IPS DF 4.7 (cell line): ENCODE measurements around the gene SLCO2A1.

Experiments
- DNase-seq: peaks from one replicate; pipeline ENCODE4 v3.0.0-alpha.2; 2013; ENCODE audit warnings: low spot score; ENCODE audit errors: extremely low read depth

Gene SLCO2A1

GRCh38 chr3:133983576-133984560 lies 45.9 kb downstream of the SLCO2A1 start:
- no peak for DNase-seq

GRCh38 chr3:133983126-133983525 lies 46.6 kb downstream of the SLCO2A1 start:
- no peak for DNase-seq

GRCh38 chr3:133980550-133980949 lies 49.2 kb downstream of the SLCO2A1 start:
- no peak for DNase-seq

- no peak for DNase-seq
These were observed 49.7 kb downstream of the SLCO2A1 start for GRCh38 chr3:133980035-133980434.

- no peak for DNase-seq
These were observed 50.2 kb downstream of the SLCO2A1 start for GRCh38 chr3:133979553-133979952.

- no peak for DNase-seq
These were observed 52.2 kb downstream of the SLCO2A1 start for GRCh38 chr3:133977568-133977967.

- no peak for DNase-seq
These were observed 56.3 kb downstream of the SLCO2A1 start for GRCh38 chr3:133973249-133973980.

- DNase-seq, result no peak
These were observed 57.6 kb downstream of the SLCO2A1 start for GRCh38 chr3:133972156-133972555.

GRCh38 chr3:133970916-133971315 lies 58.8 kb downstream of the SLCO2A1 start:
- DNase-seq, result no peak

- no peak for DNase-seq
These were observed 59.4 kb downstream of the SLCO2A1 start for GRCh38 chr3:133970339-133970738.

GRCh38 chr3:133967992-133968892 lies 61.5 kb downstream of the SLCO2A1 start:
- DNase-seq, result no peak

GRCh38 chr3:133966954-133967353 lies 62.8 kb downstream of the SLCO2A1 start:
- DNase-seq, result no peak

GRCh38 chr3:133965906-133966305 lies 63.8 kb downstream of the SLCO2A1 start:
- no peak for DNase-seq

- no peak for DNase-seq
These were observed 64.6 kb downstream of the SLCO2A1 start for GRCh38 chr3:133965013-133965570.

- DNase-seq, result no peak
These were observed 65.2 kb downstream of the SLCO2A1 start for GRCh38 chr3:133964547-133964946.

- DNase-seq, result no peak
These were observed 65.9 kb downstream of the SLCO2A1 start for GRCh38 chr3:133963657-133964396.

GRCh38 chr3:133962849-133963248 lies 66.9 kb downstream of the SLCO2A1 start:
- DNase-seq, result no peak

GRCh38 chr3:133958071-133958805 lies 71.5 kb downstream of the SLCO2A1 start:
- no peak for DNase-seq

- no peak for DNase-seq
These were observed 72.7 kb downstream of the SLCO2A1 start for GRCh38 chr3:133956982-133957381.

GRCh38 chr3:133956353-133956752 lies 73.4 kb downstream of the SLCO2A1 start:
- no peak for DNase-seq
